Activated CD8-positive, alpha-beta memory T cell treated with anti-CD3 and anti-CD28 coated beads for 48 hours (primary cell): ENCODE data around the gene KIAA1217.
"Not testable (repeated sequence)": the region's sequence is repeated elsewhere in the genome, so short reads cannot be mapped to it uniquely, and the experiment has no call there.

Experiments used
- DNase-seq, 3 experiments: peaks; one replicate each; pipeline ENCODE4 v3.0.0-alpha.2; 2020; ENCODE audit warnings: low read depth in 2 of 3, low spot score in 2 of 3

The KIAA1217 gene

DNA sequence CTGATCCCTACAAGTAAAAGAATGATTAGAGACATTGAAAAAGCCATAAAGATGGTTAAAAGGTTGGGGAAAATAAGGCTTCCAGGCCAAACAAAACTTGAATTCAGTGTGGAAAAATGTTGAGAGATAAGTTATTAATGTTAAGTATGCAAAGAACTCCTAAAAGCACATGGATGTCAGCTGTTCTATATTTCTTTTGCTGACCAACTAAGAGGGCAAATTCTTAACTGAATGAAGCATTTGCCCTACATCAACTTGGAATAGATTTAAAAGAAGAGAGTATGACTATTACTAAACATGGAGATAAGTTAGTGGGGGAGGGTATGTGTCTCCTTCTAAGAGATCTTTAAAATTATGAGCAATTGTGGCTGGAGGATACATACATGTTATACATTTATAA lies 124.8 kb downstream of the KIAA1217 start:
- no peak for DNase-seq

GRCh38 chr10:24334279-24334939 lies 125.5 kb downstream of the KIAA1217 start:
- no peak for DNase-seq

GRCh38 chr10:24337723-24338122 lies 128.8 kb downstream of the KIAA1217 start:
- not testable (repeated sequence) for DNase-seq

- DNase-seq: no peak
Observed at GRCh38 chr10:24339387-24339786, 130.4 kb downstream of the KIAA1217 start.

DNA sequence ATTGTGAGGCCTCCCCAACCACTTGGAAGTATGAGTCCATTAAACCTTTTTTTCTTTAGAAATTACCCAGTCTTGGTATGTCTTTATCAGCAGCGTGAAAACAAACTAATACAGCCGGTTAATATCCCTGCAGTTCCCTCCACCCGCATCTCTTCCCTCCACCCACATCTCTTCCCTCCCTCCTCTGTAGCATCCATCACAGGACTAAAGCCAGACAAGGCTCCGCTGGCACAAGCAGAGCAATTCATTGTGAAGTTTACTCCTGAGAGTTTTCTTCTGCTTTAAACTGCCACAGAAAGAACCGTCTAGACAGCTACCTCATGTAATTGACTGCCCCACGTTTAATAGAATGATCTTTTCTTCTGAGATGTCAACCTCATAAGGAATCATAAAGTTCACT lies 131.5 kb downstream of the KIAA1217 start:
- no peak for DNase-seq

DNA sequence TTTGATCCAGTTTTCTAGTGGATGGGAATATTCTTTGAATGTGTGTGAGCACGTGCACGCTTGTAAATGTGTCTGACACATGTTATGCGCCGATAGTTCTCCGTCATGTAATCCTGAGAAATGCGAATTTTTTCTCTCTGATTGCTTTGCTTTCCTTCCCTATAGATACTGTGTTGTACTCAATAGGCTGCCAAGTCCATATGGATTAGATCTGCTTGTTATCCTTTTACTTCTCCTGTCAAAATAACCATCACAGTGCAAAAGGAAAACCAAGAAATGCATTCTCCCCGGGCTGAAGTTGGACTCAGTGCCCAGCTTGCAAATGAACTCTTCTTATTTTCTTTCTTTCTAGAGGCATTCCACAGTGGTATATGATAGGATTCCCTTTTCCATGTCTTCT lies 131.9 kb downstream of the KIAA1217 start:
- DNase-seq: no peak

DNA sequence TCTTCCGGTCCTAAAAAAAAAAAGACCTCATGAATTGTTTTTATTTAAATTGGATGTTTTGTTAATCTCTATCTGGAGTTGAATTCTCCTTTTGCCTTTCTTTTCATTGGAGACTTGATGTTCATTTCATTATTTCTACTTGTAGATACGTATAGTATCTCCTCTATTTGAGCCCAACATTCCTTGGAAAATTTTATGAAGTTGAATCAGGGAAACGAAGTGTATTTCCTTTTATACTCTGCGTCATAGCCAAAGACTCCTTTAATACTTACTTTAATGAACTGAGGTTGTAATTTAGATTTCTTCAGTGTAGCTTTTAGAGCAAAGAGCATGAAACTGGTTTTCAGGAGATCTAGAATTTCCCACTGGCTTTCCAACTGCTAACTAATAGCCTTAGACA lies 132.4 kb downstream of the KIAA1217 start:
- no peak for DNase-seq

DNA sequence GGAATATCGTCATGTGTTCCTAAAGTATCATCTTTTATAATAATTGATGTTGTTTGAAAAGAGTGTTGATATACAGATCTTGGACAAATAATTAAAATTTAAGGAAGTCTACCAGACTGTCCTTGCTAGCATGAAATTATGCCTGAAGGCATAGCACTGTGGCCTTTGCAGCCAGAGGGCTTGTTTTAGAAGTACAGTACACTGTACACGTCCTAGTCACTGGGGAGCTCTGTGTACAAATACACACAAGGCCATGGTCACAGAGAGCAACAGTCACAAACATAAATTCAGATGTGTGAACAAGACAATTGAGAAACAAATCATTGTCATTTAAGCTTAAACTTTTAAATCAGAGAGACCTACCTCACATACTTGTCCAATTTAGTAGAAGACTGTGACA lies 133.0 kb downstream of the KIAA1217 start:
- DNase-seq: no peak

GRCh38 chr10:24343686-24344085 lies 134.7 kb downstream of the KIAA1217 start:
- DNase-seq: no peak

DNA sequence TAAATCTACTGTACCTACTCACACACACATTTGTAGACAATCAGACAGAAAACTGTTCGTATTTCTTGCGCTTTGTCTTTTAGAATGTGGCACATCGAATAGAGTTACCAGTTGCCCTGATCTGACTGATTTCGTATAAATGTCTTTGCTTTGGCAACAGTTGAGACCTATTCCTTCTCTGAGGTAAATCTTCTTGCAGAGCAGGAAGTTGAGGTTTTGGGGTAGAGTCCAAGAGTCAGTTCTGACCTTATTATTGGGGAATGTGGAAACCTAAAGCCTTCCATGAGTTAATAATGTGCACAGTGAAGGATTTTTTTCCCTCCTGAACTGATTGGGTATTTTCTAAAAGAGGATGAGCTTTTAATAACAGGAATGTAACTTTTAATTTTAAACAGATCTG lies 135.3 kb downstream of the KIAA1217 start:
- DNase-seq: no peak

GRCh38 chr10:24344695-24345463 lies 135.9 kb downstream of the KIAA1217 start:
- no peak for DNase-seq

- no peak for DNase-seq
Observed at GRCh38 chr10:24346877-24347519, 138.1 kb downstream of the KIAA1217 start.

DNA sequence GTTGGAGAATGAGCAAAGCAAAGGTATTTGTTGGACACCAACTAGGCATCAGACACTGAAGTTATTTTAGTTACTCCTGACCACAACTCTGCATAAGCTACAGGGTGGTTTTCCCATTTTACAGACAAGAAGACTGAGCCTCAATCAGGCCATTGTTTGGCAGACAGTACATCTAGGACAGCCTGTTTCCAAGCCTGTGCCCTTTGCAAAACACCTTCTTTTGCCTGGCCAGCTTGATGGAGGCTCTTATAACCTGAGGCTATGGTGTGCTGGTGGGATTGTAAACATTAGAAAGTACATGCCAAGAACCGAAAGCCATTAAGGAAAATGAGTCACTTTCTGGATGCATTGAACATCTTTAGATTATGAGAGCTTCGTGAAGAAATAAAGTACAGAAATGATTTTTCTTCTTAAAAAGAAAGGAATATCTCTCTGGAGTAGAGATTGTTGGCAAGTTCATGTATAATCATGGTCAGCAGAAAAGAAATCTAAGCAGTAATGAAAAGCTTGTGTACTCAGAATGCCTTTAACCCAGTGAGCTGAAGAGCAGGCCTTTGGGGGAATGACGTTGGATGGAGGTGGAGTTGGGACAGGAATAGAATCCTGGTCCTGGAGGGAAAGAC lies 140.6 kb downstream of the KIAA1217 start:
- no peak for DNase-seq

DNA sequence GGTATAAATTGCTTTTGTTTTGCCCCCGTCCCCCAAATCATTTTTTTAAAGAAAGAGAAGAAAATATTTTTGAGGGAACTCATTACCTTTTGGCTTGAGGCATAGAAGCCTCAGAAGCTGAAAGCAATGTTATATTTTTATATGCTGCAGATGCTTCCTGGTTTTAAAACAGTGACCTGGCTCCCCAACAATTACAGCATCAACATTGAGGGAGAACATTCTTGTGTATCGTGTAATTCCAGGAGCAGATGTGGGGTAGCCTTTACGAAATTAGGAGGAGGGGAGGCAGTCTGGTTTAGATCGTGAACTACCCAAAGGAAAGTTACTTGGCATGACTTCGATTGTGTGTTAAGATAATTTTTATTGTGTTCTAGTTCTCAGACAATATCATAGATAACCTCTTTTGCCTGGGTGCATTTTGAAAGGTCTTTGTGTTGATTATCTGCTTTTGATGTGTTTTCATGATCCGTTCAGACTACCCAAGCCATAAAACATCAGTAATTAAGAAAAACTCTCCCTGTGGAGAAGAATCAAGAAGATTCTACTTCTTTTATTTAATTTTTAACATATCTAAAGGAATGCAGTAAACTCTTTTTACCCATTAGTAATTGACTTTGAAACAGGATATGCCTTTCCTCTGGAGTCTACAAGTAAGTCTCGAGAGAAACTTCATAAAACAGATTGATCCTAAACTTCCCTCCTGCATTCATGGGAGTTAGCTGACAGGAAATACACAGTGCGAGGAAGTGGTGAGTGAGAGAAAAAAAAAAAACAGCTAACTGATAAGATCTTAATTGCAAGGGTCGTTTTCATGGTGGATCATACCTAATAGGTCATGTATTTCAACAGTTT lies 141.4 kb downstream of the KIAA1217 start:
- DNase-seq: no peak

DNA sequence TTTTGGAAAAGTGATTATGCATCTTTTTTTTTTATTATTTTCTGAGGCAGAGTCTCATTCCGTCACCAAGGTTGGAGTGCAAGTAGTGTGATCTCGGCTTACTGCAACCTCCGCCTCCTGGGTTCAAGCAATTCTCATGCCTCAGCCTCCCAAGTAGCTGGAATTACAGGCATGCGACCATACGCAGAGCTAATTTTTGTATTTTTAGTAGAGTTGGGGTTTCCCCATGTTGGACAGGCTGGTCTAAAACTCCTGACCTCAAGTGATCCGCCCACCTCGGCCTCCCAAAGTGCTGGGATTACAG lies 141.9 kb downstream of the KIAA1217 start:
- not testable (repeated sequence) for DNase-seq

DNA sequence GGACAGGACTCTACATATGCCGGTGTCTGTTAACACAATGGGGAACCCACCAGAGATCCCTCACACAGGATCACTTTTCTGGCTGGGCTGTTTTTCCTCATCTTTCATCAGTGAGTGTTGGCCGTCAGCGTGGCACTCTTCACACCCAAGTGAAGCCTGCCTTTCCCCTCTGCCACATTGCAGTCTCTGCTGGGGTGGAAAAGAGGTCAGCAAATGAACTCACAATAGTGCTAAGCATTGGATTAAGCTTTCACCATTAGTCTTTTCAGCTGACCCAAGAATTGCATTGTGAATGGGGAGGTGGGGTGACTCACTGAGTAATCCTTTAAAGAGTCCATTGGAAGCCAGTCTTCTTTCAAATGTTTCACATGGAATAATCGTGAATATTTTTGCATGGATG lies 143.0 kb downstream of the KIAA1217 start:
- no peak for DNase-seq

GRCh38 chr10:24352399-24352798 lies 143.5 kb downstream of the KIAA1217 start:
- no peak for DNase-seq

DNA sequence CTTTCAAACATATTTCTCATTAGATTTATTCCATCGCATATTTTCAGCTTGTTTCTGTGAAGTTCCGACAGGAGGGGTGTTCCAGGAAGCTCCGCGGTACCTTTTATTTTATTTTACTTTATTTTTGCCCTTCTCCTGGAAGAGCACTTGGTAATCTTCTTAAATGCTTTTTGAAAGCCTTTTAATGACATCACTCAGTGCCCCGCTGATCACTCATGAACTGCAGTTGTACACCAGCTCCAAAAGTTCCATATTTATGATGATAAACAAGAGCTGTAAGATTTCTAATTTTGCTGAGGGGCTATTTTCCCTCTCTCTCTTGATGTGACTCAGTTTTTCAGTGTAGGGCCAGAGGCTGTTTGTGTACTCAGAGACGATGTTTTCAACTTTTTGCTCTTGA lies 144.4 kb downstream of the KIAA1217 start:
- DNase-seq: no peak

DNA sequence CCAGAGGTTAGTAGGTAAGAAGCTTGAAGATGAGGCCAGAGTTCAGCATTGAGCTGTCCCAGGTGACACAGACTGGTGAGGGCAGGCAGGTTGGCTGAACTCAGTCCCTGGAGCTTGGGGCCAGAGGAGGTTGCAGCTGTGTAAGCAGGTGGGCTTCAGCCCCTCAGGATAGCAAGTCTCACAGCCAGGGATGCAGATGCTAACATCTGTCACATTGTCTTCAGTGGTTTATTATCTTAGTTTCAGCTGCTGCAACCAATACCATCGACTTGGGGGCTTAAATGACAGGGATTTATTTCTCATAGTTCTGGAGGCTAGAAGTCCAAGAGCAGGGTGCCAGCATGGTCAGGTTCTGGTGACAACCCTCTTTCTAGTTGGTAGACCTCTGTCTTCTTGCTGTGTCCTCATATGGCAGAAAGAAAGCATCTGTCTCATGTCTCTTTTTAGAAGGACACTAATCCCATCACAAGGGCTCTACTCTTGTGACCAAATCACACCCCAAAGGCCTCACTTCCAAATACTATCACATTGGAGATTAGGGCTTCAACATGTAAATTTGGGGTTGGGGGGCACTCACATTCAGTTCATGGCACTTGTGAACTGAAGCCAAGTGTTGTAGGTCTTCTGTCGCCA lies 146.2 kb downstream of the KIAA1217 start:
- DNase-seq: no peak

- DNase-seq: no peak
Observed at GRCh38 chr10:24357344-24358004, 148.5 kb downstream of the KIAA1217 start.
